Fibroblast of villous mesenchyme (primary cell): ENCODE measurements around the gene GAL. TPM values are rescaled to one million over a fixed set of nuclear protein-coding genes. Genes with fewer than 3 reads are reported as not detected.

ENCODE experiments used
- DNase-seq: peaks from one replicate; pipeline ENCODE4 v3.0.0-alpha.2; 2010; ENCODE audit warnings: low read depth
- H3K4me3 ChIP-seq: 2 replicates; pipeline ENCODE4 v1.5.1; 2011; ENCODE audit warnings: low read depth, mild to moderate bottlenecking, low read length
- CTCF ChIP-seq: IDR thresholded peaks from 2 replicates; pipeline ENCODE4 v1.5.1; 2012; ENCODE audit warnings: low read depth, mild to moderate bottlenecking, low read length; ENCODE audit not compliant: insufficient read depth
- total RNA-seq: library from RNA; depleted of rRNA; stranded (reverse); fragments of >200 nt; gene quantifications from 2 replicates; pipeline ENCODE4 v1.2.3, GENCODE V29; 2012

Gene GAL
- total RNA-seq, 1 donor: not detected

GRCh38 chr11:68721075-68721474 is 36.7 kb downstream of the GAL start:
- TF ChIP-seq CTCF: no peak
- DNase-seq: no peak
- no peak overlapping the region for H3K4me3 ChIP-seq

- no peak for DNase-seq
- H3K4me3 ChIP-seq: no peak overlapping the region
- no peak for TF ChIP-seq CTCF
These were observed 37.8 kb downstream of the GAL start for GRCh38 chr11:68722143-68722542.

GRCh38 chr11:68724293-68724692 is 39.9 kb downstream of the GAL start:
- DNase-seq: no peak
- no peak for TF ChIP-seq CTCF
- H3K4me3 ChIP-seq: no peak overlapping the region

- no peak for TF ChIP-seq CTCF
- no peak for DNase-seq
- no peak overlapping the region for H3K4me3 ChIP-seq
These were observed 43.4 kb downstream of the GAL start for GRCh38 chr11:68727783-68728182.

GRCh38 chr11:68734111-68734510 is 49.8 kb downstream of the GAL start:
- H3K4me3 ChIP-seq: no peak overlapping the region
- DNase-seq: no peak
- no peak for TF ChIP-seq CTCF

- DNase-seq: no peak
- TF ChIP-seq CTCF: no peak
- H3K4me3 ChIP-seq: no peak overlapping the region
These were observed 50.8 kb downstream of the GAL start for GRCh38 chr11:68735125-68735524.

GRCh38 chr11:68735646-68736045 is 51.3 kb downstream of the GAL start:
- no peak for DNase-seq
- TF ChIP-seq CTCF: no peak
- H3K4me3 ChIP-seq: no peak overlapping the region
